ENCODE results near the gene TCF25.
"Not testable (repeated sequence)": the region's sequence is repeated elsewhere in the genome, so short reads cannot be mapped to it uniquely, and the experiment has no call there.

The TCF25 gene

GRCh38 chr16:89921131-89921701, 47.8 kb downstream of the TCF25 start:
- no peak for DNase-seq (ENCODE audit: low spot score)

GRCh38 chr16:89921702-89922476, 48.5 kb downstream of the TCF25 start:
- peak; percentile 45 for DNase-seq (ENCODE audit: low spot score)

- peak; percentile 33 for DNase-seq (ENCODE audit: low spot score)
Observed at GRCh38 chr16:89922477-89922883, 49.1 kb downstream of the TCF25 start.

- DNase-seq (ENCODE audit: low spot score), result peak; percentile 94
Observed at GRCh38 chr16:89922884-89923639, 49.7 kb downstream of the TCF25 start, which contains the start of gene TUBB3. Gene TUBB3 (plus strand): TSS chr16:89923342. CDS start chr16:89923402, 60 bp downstream.

- no peak for DNase-seq (ENCODE audit: low spot score)
Observed at GRCh38 chr16:89923640-89924296, 50.4 kb downstream of the TCF25 start.

- DNase-seq (ENCODE audit: low spot score), result peak; percentile 85
Observed at GRCh38 chr16:89924297-89924924, 51.0 kb downstream of the TCF25 start.

GRCh38 chr16:89924925-89925307, 51.5 kb downstream of the TCF25 start:
- DNase-seq (ENCODE audit: low spot score), result no peak

GRCh38 chr16:89925596-89926079, 52.2 kb downstream of the TCF25 start:
- DNase-seq (ENCODE audit: low spot score), result no peak

- DNase-seq (ENCODE audit: low spot score), result no peak
Observed at GRCh38 chr16:89931305-89931896, 58.0 kb downstream of the TCF25 start.

GRCh38 chr16:89931964-89932363, 58.6 kb downstream of the TCF25 start:
- no peak for DNase-seq (ENCODE audit: low spot score)

- not testable (repeated sequence) for DNase-seq (ENCODE audit: low spot score)
Observed at GRCh38 chr16:89934019-89934418, 60.6 kb downstream of the TCF25 start.

GRCh38 chr16:89934611-89935553, 61.5 kb downstream of the TCF25 start:
- no peak for DNase-seq (ENCODE audit: low spot score)

- not testable (repeated sequence) for DNase-seq (ENCODE audit: low spot score)
Observed at GRCh38 chr16:89935620-89936019, 62.2 kb downstream of the TCF25 start.

GRCh38 chr16:89936034-89936433, 62.6 kb downstream of the TCF25 start:
- no peak for DNase-seq (ENCODE audit: low spot score)

GRCh38 chr16:89936508-89936907, 63.1 kb downstream of the TCF25 start:
- DNase-seq (ENCODE audit: low spot score), result no peak

- DNase-seq (ENCODE audit: low spot score), result no peak
Observed at GRCh38 chr16:89936981-89937380, 63.6 kb downstream of the TCF25 start.

GRCh38 chr16:89938175-89938885, 64.9 kb downstream of the TCF25 start:
- DNase-seq (ENCODE audit: low spot score), result no peak

GRCh38 chr16:89944773-89945172, 71.4 kb downstream of the TCF25 start:
- no peak for DNase-seq (ENCODE audit: low spot score)

GRCh38 chr16:89945654-89946053, 72.3 kb downstream of the TCF25 start:
- no peak for DNase-seq (ENCODE audit: low spot score)

Data from iPS-NIHi11 (cell line).